Measurements from ENCODE around the gene ZNF710.

Gene ZNF710

GRCh38 chr15:90059208-90059985 is 58.3 kb downstream of the ZNF710 start:
- FAIRE-seq (peak; percentile 79), DNase-seq (ENCODE audit: insufficient read length, low spot score) (peak; percentile 79)
- TF ChIP-seq PAX5 (IDR thresholded peaks at IDR 0.05; ENCODE audit: insufficient read depth, low read length, severe bottlenecking), result peak; percentile 22
- TF ChIP-seq POLR2AphosphoS5 (IDR thresholded peaks at IDR 0.05; ENCODE audit: low read depth, low read length), result peak; percentile 73; the same call in 1 of the 2 replicates
- peak; percentile 72 for TF ChIP-seq POLR2A (IDR thresholded peaks at IDR 0.05; ENCODE audit: low read depth, low read length)
- peak; percentile 97 for TF ChIP-seq SPI1 (IDR thresholded peaks at IDR 0.05; ENCODE audit: low read depth, low read length)
- TF ChIP-seq POU2F2 (IDR thresholded peaks at IDR 0.05; ENCODE audit: low read depth, low read length), result peak; percentile 73; the same call in 1 of the 2 replicates
- TF ChIP-seq TAF1 (IDR thresholded peaks at IDR 0.05; ENCODE audit: low read depth, low read length), result peak; percentile 63; the same call in 1 of the 2 replicates

DNA sequence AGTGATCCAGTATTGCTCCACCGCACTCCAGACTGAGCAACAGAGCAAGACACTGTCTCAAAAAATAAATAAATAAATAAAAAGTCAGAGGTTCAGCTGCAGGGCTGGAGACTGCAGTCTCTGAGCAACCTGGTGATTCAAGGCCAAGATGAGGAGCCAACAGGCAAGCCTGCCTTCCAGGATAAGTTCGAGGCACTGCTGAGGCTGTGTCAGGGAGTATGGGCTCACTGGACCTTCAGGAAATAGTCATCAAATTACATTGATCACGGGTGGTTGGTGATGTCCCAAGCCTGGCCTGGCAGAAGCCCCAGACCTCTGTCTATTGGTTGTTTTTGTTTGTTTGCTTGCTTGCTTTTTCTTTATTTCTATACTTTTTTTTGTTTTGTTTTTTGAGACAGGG is 59.7 kb downstream of the ZNF710 start:
- no peak for FAIRE-seq

DNA sequence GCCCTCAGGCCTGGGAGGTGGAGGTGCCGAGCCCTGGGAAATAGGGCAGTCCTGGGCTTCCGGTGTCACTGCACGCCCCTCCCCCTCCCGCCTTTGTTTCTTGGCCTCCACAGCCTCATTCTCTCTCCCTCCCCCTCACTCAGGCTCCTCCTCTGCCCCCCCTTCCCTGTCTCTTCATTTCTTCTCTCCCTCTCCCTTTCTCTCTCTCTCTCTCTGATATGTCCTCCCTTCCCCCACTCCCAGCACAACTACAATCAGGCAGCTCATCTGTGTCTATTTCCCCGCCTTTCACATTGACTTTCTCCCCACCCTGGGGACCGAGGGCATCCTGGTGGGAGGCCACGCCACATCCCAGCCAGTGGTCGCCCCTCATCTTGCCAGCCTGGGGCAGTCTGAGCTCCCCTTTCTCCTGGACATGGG is 60.9 kb downstream of the ZNF710 start:
- no peak for FAIRE-seq

More for the DNA sequence above, 59.7 kb downstream of the ZNF710 start:
- no peak for DNase-seq (ENCODE audit: insufficient read length, low spot score)
- TF ChIP-seq PAX5 (IDR thresholded peaks at IDR 0.05; ENCODE audit: insufficient read depth, low read length, severe bottlenecking) (no peak), SPI1 (IDR thresholded peaks at IDR 0.05; ENCODE audit: low read depth, low read length) (no peak), POU2F2 (IDR thresholded peaks at IDR 0.05; ENCODE audit: low read depth, low read length) (no peak), POLR2A (IDR thresholded peaks at IDR 0.05; ENCODE audit: low read depth, low read length) (no peak), TAF1 (IDR thresholded peaks at IDR 0.05; ENCODE audit: low read depth, low read length) (no peak), POLR2AphosphoS5 (IDR thresholded peaks at IDR 0.05; ENCODE audit: low read depth, low read length) (no peak)

GRCh38 chr15:90062462-90062932 is 61.4 kb downstream of the ZNF710 start:
- no peak for DNase-seq (ENCODE audit: insufficient read length, low spot score)
- TF ChIP-seq POU2F2 (IDR thresholded peaks at IDR 0.05; ENCODE audit: low read depth, low read length) (no peak), SPI1 (IDR thresholded peaks at IDR 0.05; ENCODE audit: low read depth, low read length) (no peak)

More for the DNA sequence above, 60.9 kb downstream of the ZNF710 start:
- TF ChIP-seq POU2F2 (IDR thresholded peaks at IDR 0.05; ENCODE audit: low read depth, low read length), result no peak
- TF ChIP-seq SPI1 (IDR thresholded peaks at IDR 0.05; ENCODE audit: low read depth, low read length), result no peak
- no peak for TF ChIP-seq POLR2A (IDR thresholded peaks at IDR 0.05; ENCODE audit: low read depth, low read length)
- TF ChIP-seq TAF1 (IDR thresholded peaks at IDR 0.05; ENCODE audit: low read depth, low read length), result no peak
- TF ChIP-seq POLR2AphosphoS5 (IDR thresholded peaks at IDR 0.05; ENCODE audit: low read depth, low read length), result no peak
- no peak for TF ChIP-seq PAX5 (IDR thresholded peaks at IDR 0.05; ENCODE audit: insufficient read depth, low read length, severe bottlenecking)
- DNase-seq (ENCODE audit: insufficient read length, low spot score), result no peak

GRCh38 chr15:90062973-90063769 is 62.0 kb downstream of the ZNF710 start:
- DNase-seq (ENCODE audit: insufficient read length, low spot score) (no peak), FAIRE-seq (no peak)
- TF ChIP-seq PAX5 (IDR thresholded peaks at IDR 0.05; ENCODE audit: insufficient read depth, low read length, severe bottlenecking) (no peak), POLR2A (IDR thresholded peaks at IDR 0.05; ENCODE audit: low read depth, low read length) (no peak), POU2F2 (IDR thresholded peaks at IDR 0.05; ENCODE audit: low read depth, low read length) (no peak), POLR2AphosphoS5 (IDR thresholded peaks at IDR 0.05; ENCODE audit: low read depth, low read length) (no peak), SPI1 (IDR thresholded peaks at IDR 0.05; ENCODE audit: low read depth, low read length) (no peak)

More at GRCh38 chr15:90062462-90062932, 61.4 kb downstream of the ZNF710 start:
- FAIRE-seq, result no peak

DNA sequence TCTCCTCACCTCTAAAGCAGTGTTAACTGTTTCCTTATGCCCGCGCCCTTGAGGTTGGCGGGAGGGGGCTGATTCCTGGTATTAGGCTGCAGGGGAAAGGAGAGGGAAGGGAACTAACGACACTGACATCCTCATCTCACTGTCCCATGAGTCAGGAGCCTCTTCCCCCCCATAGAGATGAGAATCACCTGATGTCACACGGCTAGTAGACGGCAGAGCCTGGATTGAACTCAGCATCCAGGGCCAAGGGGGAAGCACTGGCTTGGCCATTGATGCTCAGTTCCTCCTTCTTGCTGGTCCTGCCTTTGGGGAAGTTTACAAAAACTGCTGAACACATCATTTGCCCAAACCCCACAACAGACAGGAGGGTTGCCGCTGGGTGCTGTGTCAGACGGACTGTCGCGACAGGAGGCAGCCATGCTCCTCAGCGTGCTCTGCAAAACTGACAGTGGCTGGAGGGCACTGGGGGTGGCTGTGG is 62.7 kb downstream of the ZNF710 start:
- DNase-seq (ENCODE audit: insufficient read length, low spot score), result no peak
- no peak for TF ChIP-seq PAX5 (IDR thresholded peaks at IDR 0.05; ENCODE audit: insufficient read depth, low read length, severe bottlenecking)
- peak; percentile 83 for TF ChIP-seq SPI1 (IDR thresholded peaks at IDR 0.05; ENCODE audit: low read depth, low read length)
- peak; percentile 78 for FAIRE-seq

GRCh38 chr15:90064911-90065681 is 64.0 kb downstream of the ZNF710 start:
- no peak for TF ChIP-seq POLR2AphosphoS5 (IDR thresholded peaks at IDR 0.05; ENCODE audit: low read depth, low read length)
- no peak for TF ChIP-seq POLR2A (IDR thresholded peaks at IDR 0.05; ENCODE audit: low read depth, low read length)
- TF ChIP-seq SPI1 (IDR thresholded peaks at IDR 0.05; ENCODE audit: low read depth, low read length), result no peak
- FAIRE-seq, result no peak
- no peak for DNase-seq (ENCODE audit: insufficient read length, low spot score)

- FAIRE-seq, result no peak
- TF ChIP-seq POLR2AphosphoS5 (IDR thresholded peaks at IDR 0.05; ENCODE audit: low read depth, low read length) (no peak), TAF1 (IDR thresholded peaks at IDR 0.05; ENCODE audit: low read depth, low read length) (no peak), SPI1 (IDR thresholded peaks at IDR 0.05; ENCODE audit: low read depth, low read length) (no peak), PAX5 (IDR thresholded peaks at IDR 0.05; ENCODE audit: insufficient read depth, low read length, severe bottlenecking) (no peak), POLR2A (IDR thresholded peaks at IDR 0.05; ENCODE audit: low read depth, low read length) (no peak), POU2F2 (IDR thresholded peaks at IDR 0.05; ENCODE audit: low read depth, low read length) (no peak)
- no peak for DNase-seq (ENCODE audit: insufficient read length, low spot score)
These were observed 64.5 kb downstream of the ZNF710 start for GRCh38 chr15:90065682-90066049.
